Measurements from ENCODE around the gene VMP1.
"Not testable (repeated sequence)": the region's sequence is repeated elsewhere in the genome, so short reads cannot be mapped to it uniquely, and the experiment has no call there.

Gene VMP1

DNA sequence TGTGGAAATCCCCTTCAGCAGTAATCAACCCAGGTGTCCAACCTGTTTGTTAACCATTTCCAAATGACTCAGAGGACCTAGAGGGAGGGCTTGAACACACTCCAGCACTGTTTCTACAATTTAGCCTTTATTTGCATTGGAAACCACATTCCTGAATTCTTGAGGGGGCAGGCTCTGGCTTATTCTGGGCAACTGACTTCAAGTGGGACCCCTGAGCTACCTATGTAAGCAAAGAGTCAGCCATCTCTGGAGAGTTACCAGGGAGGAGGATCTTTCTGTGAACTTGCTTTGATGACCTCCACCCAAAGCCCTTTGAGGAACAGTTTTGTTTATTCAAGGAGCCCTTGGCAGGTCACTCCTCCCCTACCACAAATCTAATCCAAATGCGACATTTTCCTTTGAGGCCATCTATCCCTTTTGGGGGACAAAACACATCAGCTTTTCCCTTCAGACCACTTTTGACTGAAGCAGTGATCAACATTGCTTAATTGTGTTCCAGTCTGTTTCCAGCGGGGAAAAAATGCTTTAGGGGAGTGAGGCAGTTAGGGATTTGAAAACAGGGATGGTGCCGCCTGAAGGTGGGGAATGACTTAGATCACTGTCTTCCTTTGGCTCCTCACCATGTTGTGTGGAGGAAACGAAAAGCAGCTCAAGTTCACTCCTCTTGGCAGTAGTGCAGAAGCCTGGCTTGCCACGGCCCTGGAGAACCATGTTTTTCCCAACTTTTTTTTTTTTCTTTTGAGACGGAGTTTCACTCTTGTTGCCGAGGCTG is 139.1 kb downstream of the VMP1 start:
- peak overlapping the region; percentile 96 for H3K4me3 Mint-ChIP-seq
- H3K4me1 Mint-ChIP-seq (ENCODE audit: low read depth): peaks cover 74% of the 10 kb centered on the region
- no peaks in the 10 kb centered on the region for H3K27me3 Mint-ChIP-seq
- peak overlapping the region; percentile 100 for H3K27ac Mint-ChIP-seq
- no peaks in the 10 kb centered on the region for H3K9me3 Mint-ChIP-seq
- H3K36me3 Mint-ChIP-seq (ENCODE audit: low read depth): peaks cover 18% of the 10 kb centered on the region
- no peak for DNase-seq

DNA sequence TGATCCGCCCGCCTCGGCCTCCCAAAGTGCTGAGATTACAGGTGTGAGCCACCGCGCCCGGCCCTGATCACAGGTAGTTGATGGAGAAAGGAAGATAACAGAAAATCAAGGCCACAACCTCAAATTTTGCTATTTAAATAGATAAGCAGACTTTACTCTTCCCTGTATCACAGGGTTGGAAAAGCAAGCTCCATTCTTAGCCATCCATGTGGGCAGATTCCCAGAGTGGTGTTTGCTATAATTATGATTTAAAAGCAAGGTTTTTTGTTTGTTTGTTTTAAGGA is 140.9 kb downstream of the VMP1 start:
- Mint-ChIP-seq H3K27me3 (no peaks in the 10 kb centered on the region), H3K9me3 (peaks cover 3% of the 10 kb centered on the region), H3K27ac (peak overlapping the region; percentile 91), H3K4me3 (peak overlapping the region; percentile 50), H3K36me3 (ENCODE audit: low read depth) (peaks cover under 1% of the 10 kb centered on the region), H3K4me1 (ENCODE audit: low read depth) (peaks cover 78% of the 10 kb centered on the region)
- DNase-seq: no peak

DNA sequence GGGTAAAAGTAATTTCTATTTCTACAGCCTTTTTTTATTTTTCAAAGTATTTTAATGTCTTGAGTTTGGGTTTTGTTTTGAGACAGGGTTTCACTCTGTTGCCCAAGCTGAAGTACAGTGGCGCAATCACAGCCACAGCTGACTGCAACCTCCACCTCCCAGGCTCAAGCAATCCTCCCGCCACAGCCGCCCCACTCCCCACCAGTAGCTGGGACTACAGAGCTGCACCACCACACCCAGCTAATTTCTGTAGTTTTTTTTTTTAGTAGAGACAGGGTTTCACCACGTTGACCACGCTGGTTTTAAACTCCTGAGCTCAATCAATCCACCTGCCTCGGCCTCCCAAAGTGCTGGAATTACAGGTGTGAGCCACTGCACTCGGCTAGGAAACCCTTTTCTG is 141.3 kb downstream of the VMP1 start:
- no peak for DNase-seq
- no peaks in the 10 kb centered on the region for H3K36me3 Mint-ChIP-seq (ENCODE audit: low read depth)
- H3K4me1 Mint-ChIP-seq (ENCODE audit: low read depth): peaks cover 77% of the 10 kb centered on the region
- H3K27ac Mint-ChIP-seq: peak overlapping the region; percentile 91
- H3K27me3 Mint-ChIP-seq: no peaks in the 10 kb centered on the region
- H3K9me3 Mint-ChIP-seq: peaks cover 3% of the 10 kb centered on the region
- H3K4me3 Mint-ChIP-seq: peak overlapping the region; percentile 50

DNA sequence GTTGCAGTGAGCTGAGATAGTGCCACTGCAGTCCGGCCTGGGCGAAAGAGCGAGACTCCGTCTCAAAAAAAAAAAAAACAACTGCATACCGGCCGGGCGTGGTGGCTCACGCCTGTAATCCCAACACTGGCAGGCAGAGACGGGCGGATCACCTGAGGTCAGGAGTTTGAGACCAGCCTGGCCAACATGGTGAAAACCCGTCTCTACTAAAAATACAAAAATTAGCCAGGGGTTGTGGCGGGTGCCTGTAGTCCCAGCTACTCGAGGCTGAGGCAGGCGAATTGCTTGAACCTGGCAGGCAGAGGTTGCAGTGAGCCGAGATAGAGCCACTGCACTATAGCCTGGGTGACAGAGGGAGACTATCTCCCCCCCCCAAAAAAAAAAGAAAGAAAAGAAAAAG is 142.9 kb downstream of the VMP1 start:
- peaks cover 63% of the 10 kb centered on the region for H3K4me1 Mint-ChIP-seq (ENCODE audit: low read depth)
- DNase-seq; H3K9me3 Mint-ChIP-seq; H3K4me3 Mint-ChIP-seq; H3K36me3 Mint-ChIP-seq (ENCODE audit: low read depth); H3K27me3 Mint-ChIP-seq: not testable (repeated sequence)
- H3K27ac Mint-ChIP-seq: peak overlapping the region; percentile 44

DNA sequence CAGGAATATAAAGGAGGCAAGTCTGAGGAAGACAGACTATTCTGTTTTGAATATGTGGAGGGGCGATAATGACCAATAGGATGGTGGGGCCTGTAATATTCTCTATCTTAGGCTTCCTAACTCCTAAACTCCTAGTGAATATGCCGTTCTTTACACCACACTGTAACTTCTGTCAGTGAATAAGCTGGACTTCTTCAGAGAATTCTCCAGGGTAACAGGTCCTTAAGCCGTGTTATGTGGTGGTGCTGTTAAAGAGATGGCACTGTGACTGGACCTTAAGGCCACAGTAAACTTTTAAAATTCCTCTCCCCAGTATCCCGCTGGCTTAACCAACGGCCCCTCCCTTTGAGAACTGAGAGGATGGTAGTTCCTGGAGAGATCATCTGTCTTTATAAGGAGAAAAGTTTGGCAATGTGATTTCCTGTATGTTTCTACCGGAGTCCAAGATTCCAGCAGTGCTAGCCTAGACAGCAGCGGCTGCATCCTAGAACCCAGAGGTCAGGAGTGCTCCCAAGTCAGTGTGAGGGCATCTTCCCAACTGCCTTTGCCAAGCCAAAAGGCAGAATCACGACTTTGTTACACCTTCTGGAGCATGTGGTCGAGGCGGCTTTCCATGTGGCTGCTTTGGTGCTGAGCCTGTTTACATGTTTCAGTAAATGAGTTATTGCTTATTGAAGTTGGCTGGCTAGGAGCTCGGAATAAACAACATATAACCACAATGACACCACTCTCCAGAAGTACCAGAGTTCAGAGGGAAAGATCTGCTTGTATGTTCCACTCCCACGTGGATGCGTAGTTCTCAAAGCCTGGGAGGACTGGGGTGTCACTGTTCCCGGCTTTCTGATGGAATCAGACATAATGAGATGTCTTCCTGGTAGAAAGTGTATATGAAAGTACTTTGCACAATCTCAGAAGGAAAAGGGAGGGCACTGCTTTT is 144.3 kb downstream of the VMP1 start:
- no peak for DNase-seq
- peak overlapping the region; percentile 37 for H3K27ac Mint-ChIP-seq
- H3K27me3 Mint-ChIP-seq: no peaks in the 10 kb centered on the region

DNA sequence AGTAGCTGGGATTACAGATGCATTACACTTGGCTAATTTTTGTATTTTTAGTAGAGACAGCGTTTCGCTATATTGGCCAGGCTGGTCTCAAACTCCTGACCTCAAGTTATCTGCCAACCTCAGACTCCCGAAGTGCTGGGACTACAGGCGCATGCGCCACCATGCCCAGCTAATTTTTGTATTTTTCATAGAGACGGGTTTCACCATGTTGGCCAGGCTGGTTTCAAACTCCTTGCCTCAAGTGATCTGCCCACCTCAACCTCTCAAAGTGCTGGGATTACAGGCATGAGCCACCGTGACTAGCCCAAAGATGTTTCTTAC is 145.4 kb downstream of the VMP1 start:
- H3K36me3 Mint-ChIP-seq (ENCODE audit: low read depth); DNase-seq; H3K9me3 Mint-ChIP-seq; H3K4me3 Mint-ChIP-seq; H3K27me3 Mint-ChIP-seq: not testable (repeated sequence)
- H3K27ac Mint-ChIP-seq: peak overlapping the region; percentile 78
- H3K4me1 Mint-ChIP-seq (ENCODE audit: low read depth): peaks cover 52% of the 10 kb centered on the region

More for the DNA sequence above, 144.3 kb downstream of the VMP1 start:
- Mint-ChIP-seq H3K4me1 (ENCODE audit: low read depth) (peaks cover 53% of the 10 kb centered on the region), H3K36me3 (ENCODE audit: low read depth) (no peaks in the 10 kb centered on the region), H3K4me3 (no peak overlapping the region), H3K9me3 (peaks cover 3% of the 10 kb centered on the region)

DNA sequence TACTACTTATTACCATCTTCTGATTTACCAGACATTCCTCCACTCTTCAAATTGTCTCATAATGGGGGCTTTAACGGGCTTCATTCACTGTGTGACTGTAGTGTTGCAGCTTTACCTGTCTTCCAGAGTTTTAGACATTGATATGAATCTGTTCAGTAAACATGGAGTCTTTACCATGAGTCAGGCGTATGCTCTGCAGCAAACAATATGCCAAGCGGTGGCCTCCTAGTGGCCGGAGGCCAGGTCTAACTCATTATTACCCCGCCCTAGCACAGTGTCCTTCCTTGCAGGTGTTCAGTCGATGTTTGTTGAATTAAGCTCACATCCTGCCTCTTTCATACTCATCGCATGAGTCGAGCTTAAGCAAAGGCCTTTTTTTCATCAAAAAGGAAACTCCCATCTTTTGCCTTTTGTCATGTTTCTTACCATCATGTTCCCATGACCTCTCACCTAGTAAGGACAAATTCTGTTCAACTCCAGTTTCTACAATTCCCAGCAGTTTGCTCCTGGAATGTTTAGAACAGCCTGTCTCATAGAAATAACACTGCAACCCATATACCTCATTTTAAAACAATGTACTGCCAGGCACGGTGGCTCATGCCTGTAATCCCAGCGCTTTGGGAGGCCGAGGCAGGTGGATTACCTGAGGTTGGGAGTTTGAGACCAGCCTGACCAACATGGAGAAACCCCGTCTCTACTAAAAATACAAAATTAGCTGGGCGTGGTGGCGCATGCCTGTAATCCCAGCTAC is 145.9 kb downstream of the VMP1 start:
- Mint-ChIP-seq H3K27ac (peak overlapping the region; percentile 78), H3K36me3 (ENCODE audit: low read depth) (no peaks in the 10 kb centered on the region), H3K4me1 (ENCODE audit: low read depth) (peaks cover 51% of the 10 kb centered on the region), H3K9me3 (peaks cover 3% of the 10 kb centered on the region), H3K27me3 (no peaks in the 10 kb centered on the region), H3K4me3 (no peak overlapping the region)
- DNase-seq: peak; percentile 67

DNA sequence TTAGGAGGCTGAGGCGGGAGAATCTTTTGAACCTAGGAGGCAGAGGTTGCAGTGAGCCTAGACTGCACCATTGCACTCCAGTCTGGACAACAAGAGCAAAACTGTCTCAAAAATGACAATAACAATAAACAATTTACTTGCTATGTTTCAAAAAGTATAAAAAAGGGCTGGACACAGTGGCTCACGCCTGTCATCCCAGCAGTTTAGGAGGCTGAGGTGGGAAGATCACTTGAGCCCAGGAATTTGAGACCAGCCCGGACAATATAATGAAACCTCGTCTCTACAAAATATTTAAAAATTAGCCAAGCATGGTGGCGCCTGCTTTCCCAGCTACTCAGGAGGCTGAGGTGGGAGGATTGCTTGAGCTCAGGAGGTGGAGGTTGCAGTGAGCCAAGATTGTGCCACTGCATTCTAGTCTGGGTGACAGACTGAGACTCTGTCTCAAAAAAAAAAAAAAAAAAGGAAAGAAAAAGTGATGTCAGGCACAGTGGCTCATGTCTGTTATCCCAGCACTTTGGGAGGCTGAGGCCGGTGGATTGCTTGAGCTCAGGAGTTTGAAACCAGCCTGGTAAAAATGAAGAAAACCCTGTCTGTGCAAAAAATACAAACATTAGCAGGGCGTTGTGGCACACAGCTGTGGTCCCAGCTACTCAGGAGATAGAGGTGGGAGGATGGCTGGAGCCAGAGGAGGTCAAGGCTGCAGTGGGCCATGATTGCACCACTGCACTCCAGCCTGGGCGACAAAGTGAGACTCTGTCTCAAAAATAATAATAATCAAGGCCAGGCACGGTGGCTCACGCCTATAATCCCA is 146.7 kb downstream of the VMP1 start:
- Mint-ChIP-seq H3K4me1 (ENCODE audit: low read depth) (peaks cover 51% of the 10 kb centered on the region), H3K27ac (peak overlapping the region; percentile 78)
- H3K27me3 Mint-ChIP-seq; H3K36me3 Mint-ChIP-seq (ENCODE audit: low read depth); DNase-seq; H3K4me3 Mint-ChIP-seq; H3K9me3 Mint-ChIP-seq: not testable (repeated sequence)

DNA sequence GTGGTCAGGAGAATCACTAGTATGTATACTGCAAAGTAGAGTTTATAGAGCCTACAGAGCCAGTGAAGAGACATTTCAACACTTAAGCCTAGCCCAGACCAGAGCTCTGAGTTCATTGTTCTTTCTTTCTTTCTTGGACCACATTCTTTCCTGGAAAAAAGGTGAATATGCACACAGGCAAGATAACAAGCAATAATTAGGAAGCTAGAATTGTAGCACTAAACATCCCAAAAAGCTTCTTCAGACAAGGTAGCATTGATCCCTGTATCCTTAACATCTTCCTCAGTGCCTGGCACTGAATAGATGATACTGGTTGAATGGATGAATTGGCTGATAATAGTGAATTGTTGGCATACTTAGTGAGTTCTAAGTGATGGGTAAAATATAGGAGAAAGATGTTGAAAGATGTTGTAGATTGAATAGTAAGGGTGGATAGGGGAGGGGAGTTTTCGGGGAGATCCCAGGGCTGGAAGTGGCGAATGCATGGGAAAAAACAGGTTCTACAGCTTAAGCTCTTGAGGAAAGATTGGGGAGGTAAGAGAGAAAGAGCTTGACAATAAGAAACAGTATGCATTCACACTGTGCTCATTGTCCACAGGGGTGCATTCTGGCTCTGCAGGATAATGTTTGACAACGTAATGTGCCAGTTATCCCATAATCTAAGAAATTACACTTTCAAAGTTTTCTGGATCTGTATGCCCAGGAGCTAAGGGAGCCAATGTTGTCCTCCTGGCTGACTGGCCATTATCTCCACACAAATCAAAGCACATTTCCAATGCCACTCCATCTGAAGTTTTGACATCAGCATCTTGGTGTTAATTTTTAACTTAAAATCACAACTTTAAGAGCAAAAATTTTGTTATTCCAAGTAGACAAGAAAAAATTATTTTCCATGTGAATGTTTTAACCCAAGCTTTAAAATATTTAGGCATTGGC is 149.7 kb downstream of the VMP1 start:
- DNase-seq: no peak
- Mint-ChIP-seq H3K27ac (peak overlapping the region; percentile 6), H3K4me1 (ENCODE audit: low read depth) (peaks cover 43% of the 10 kb centered on the region), H3K27me3 (no peaks in the 10 kb centered on the region), H3K9me3 (peaks cover 3% of the 10 kb centered on the region), H3K4me3 (no peak overlapping the region), H3K36me3 (ENCODE audit: low read depth) (peaks cover 23% of the 10 kb centered on the region)

DNA sequence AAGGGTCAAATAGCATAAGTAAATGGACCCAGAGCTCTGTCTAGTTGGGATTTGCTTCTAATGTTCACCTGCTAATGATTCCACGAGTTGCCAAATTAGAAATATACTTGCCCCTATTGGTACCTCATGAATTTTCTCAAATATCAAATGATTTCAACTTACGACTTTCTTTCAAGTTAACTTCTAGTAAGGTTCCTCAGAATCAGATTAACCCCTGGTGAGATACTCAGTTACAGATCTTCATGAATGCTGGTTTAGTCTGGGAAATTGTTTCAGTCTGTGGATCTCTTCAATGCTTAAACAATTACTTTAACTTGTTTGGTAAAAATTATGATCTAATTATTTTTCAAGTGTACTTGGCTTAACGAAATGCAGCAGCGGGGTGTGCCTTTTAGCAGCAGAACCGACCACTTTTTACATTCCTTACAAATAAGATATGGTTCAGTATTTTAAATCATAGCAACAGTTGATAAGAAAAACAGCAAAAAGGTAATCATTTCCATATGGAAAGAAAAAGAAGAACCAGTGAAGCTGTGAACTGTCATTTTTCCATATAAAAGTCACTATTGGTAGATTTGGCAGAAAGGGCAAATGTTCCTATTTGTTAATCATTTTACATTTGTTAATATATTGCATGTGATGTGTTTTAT is 150.8 kb downstream of the VMP1 start:
- Mint-ChIP-seq H3K36me3 (ENCODE audit: low read depth) (peaks cover 29% of the 10 kb centered on the region), H3K9me3 (no peaks in the 10 kb centered on the region), H3K4me1 (ENCODE audit: low read depth) (peaks cover 32% of the 10 kb centered on the region), H3K27ac (peak overlapping the region; percentile 81), H3K27me3 (no peaks in the 10 kb centered on the region), H3K4me3 (no peak overlapping the region)
- no peak for DNase-seq

DNA sequence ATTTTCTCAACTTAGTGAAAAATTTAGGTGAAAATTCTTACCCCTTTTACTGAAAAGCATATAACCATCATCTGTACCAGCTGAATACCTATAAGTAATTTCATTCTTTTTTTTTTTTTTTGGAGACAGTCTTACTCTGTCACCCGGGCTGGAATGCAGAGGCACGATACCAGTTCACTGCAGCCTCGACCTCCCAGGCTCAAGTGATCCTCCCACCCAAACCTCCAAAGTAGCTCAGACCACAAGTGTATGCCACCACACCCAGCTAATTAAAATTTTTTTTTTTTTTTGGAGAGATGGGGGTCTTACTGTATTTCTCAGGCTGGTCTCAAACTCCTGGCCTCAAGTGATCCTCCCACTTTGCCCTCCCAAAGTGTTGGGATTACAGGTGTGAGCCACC is 151.5 kb downstream of the VMP1 start:
- no peak for DNase-seq
- H3K9me3 Mint-ChIP-seq: no peaks in the 10 kb centered on the region
- no peak overlapping the region for H3K4me3 Mint-ChIP-seq
- peaks cover 36% of the 10 kb centered on the region for H3K36me3 Mint-ChIP-seq (ENCODE audit: low read depth)
- peak overlapping the region; percentile 81 for H3K27ac Mint-ChIP-seq
- H3K27me3 Mint-ChIP-seq: no peaks in the 10 kb centered on the region
- H3K4me1 Mint-ChIP-seq (ENCODE audit: low read depth): peaks cover 28% of the 10 kb centered on the region

DNA sequence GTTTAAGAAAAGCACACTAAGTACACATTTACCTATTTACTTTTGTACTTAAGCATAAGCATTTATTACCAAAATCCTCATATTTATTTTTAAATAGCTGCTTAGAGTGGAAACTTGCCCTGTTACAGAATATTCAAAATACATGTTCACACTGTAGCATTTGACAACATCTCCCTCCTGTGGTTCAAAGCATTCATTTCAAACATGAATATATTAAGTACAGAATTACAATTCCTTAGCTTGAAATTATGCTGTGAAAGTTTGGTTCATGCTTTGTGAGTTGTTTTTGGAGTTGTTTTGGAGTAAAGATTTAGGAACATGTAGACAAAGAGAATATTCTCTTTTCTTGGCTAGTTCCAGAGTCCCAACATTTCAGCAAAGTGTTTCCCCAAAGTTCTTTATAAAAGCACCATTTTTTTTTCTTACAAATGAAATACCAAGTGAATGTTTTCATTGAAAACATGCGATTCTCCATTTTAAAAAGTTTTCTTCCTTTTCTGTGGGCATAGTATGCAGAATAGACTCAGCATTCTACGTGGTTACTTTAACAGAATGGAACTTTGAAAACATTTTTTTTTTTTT is 152.1 kb downstream of the VMP1 start:
- Mint-ChIP-seq H3K27ac (peak overlapping the region; percentile 81), H3K9me3 (no peaks in the 10 kb centered on the region), H3K4me3 (no peak overlapping the region), H3K36me3 (ENCODE audit: low read depth) (peaks cover 41% of the 10 kb centered on the region), H3K27me3 (no peaks in the 10 kb centered on the region), H3K4me1 (ENCODE audit: low read depth) (peaks cover 28% of the 10 kb centered on the region)
- no peak for DNase-seq

DNA sequence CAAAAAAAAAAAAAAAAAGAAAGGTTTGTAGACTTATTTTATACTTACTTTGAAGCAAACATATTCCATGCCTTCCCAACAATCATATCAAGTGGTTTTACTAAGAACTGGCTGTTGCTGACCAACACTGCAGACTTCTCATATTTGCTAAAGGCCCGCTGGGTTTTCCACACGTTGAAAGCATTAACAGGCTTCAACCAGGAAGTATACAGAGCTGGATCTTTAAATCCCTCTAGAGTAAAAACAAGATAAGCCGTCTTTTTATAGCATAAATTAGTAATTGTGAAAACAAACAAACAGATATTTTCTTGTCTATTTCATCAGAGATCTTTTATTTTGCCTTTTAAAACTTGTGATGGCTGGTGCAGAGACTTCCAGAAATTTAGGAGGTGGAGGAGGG is 156.2 kb downstream of the VMP1 start:
- Mint-ChIP-seq H3K4me3 (no peak overlapping the region), H3K9me3 (no peaks in the 10 kb centered on the region), H3K27ac (peak overlapping the region; percentile 55), H3K27me3 (no peaks in the 10 kb centered on the region), H3K4me1 (ENCODE audit: low read depth) (peaks cover 11% of the 10 kb centered on the region), H3K36me3 (ENCODE audit: low read depth) (peaks cover 63% of the 10 kb centered on the region)
- DNase-seq: no peak
